GM12878 (cell line): ENCODE data around the gene LGI2. TPM values are rescaled to one million over a fixed set of nuclear protein-coding genes. Genes with fewer than 3 reads are reported as not detected.

Source experiments
- ATAC-seq: fragments of 200-7000 bp; cut with Tn5 transposase; 3 replicates; pipeline ENCODE4 v1.9.1; 2020; ENCODE audit warnings: mild to moderate bottlenecking, moderate library complexity
- BruUV-seq: library from RNA; stranded (reverse); fragments of 400-500 nt; replicated peaks from 2 replicates; lab custom pipeline; 2021; lab: Mats Ljungman, UMichigan
- CTCF ChIA-PET: fragments of 300-600 bp; sonication (Branson Sonifier 250); formaldehyde crosslinking; extraction: SDS; loops from one replicate; lab custom pipeline; 2021; ENCODE audit warnings: inconsistent platforms; lab: Yijun Ruan, JAX
- POLR2A ChIA-PET: fragments of 350-600 bp; formaldehyde crosslinking; extraction: SDS; loops from one replicate; lab custom pipeline; 2021; ENCODE audit warnings: inconsistent platforms; lab: Charles Lee
- RAD21 ChIA-PET: fragments of 300-600 bp; sonication (Branson Sonifier 250); formaldehyde crosslinking; loops from one replicate; lab custom pipeline; 2023; ENCODE audit warnings: antibody characterized with exemption; ENCODE audit not compliant: unreplicated experiment; lab: Charles Lee
- SMC1A ChIA-PET: fragments of 300-600 bp; sonication (Branson Sonifier 250); formaldehyde crosslinking; loops from one replicate; lab custom pipeline; 2023; ENCODE audit not compliant: unreplicated experiment, uncharacterized antibody; lab: Charles Lee
- DNase-seq: peaks from one replicate; pipeline ENCODE4 v3.0.0-alpha.2; 2011; ENCODE audit warnings: low read depth, low spot score
- FAIRE-seq: peaks from 3 replicates; lab custom pipeline; 2011; peaks lifted over from hg19 to GRCh38; lab: Jason Lieb, UNC
- H2AFZ ChIP-seq: 2 replicates; pipeline ENCODE4 v1.6.0; 2011; ENCODE audit warnings: low read depth, low read length, control low read depth; ENCODE audit not compliant: control insufficient read depth
- H3K27ac ChIP-seq: 2 replicates; pipeline ENCODE4 v1.5.1; 2011; ENCODE audit warnings: control low read depth; ENCODE audit not compliant: control insufficient read depth, insufficient read depth
- H3K27me3 ChIP-seq, 2 experiments: replicated peaks in 1 of 2; 2 replicates each; pipeline versions ENCODE4 v1.6.0 to v1.6.1; 2011; ENCODE audit warnings: low read length in 1 of 2; ENCODE audit not compliant: control insufficient read depth in 2 of 2, insufficient read depth in 2 of 2
- H3K36me3 ChIP-seq, 2 experiments: 2 replicates each; pipeline ENCODE4 v1.5.1; 2011; ENCODE audit warnings: low read length in 1 of 2; ENCODE audit not compliant: control insufficient read depth in 2 of 2, insufficient read depth in 2 of 2
- H3K4me1 ChIP-seq: 2 replicates; pipeline ENCODE4 v1.6.1; 2011; ENCODE audit warnings: mild to moderate bottlenecking, low read length, moderate library complexity, mixed read lengths; ENCODE audit not compliant: control insufficient read depth, insufficient read depth
- H3K4me2 ChIP-seq: 2 replicates; pipeline ENCODE4 v1.6.0; 2011; ENCODE audit warnings: control low read depth; ENCODE audit not compliant: control insufficient read depth, insufficient read depth
- H3K4me3 ChIP-seq: fragments of 200-600 bp; sonication (generic); 2 replicates; pipeline ENCODE4 v1.5.1; 2016
- H3K79me2 ChIP-seq: 2 replicates; pipeline ENCODE4 v1.6.0; 2011; ENCODE audit warnings: low read length; ENCODE audit not compliant: control insufficient read depth, insufficient read depth
- H3K9ac ChIP-seq: 2 replicates; pipeline ENCODE4 v1.8.0; 2011; ENCODE audit warnings: low read length, control low read depth, mixed read lengths; ENCODE audit not compliant: control insufficient read depth, insufficient read depth
- H3K9me3 ChIP-seq: replicated peaks from 3 replicates; pipeline ENCODE4 v1.5.1; 2011; ENCODE audit warnings: mild to moderate bottlenecking, low read length; ENCODE audit not compliant: control insufficient read depth, insufficient read depth
- H4K20me1 ChIP-seq: 2 replicates; pipeline ENCODE4 v1.6.0; 2011; ENCODE audit not compliant: control insufficient read depth, insufficient read depth
- GATAD2B ChIP-seq: fragments of 450-650 bp; conservative IDR thresholded peaks from 2 replicates; pipeline ENCODE4 v1.6.1; 2017; ENCODE audit warnings: low read depth, mild to moderate bottlenecking, moderate library complexity
- RFX5 ChIP-seq: IDR thresholded peaks from 2 replicates; pipeline ENCODE4 v1.6.1; 2011; ENCODE audit warnings: low read depth, low read length, improper control_type of control experiment
- WGBS: methylation state at CpG from one replicate; pipeline ENCODE4 v1.1.6; 2016; ENCODE audit warnings: low lambda C conversion rate; ENCODE audit not compliant: insufficient replicate concordance, insufficient coverage; ENCODE audit errors: missing lambda C conversion rate; 5-methylcytosine and 5-hydroxymethylcytosine counted together
- in situ Hi-C: fragments of 300-500 bp; cut with MboI; formaldehyde crosslinking; loops from 9 replicates; pipeline ENCODE4 v1.14.3; 2018; ENCODE audit warnings: mixed read lengths
- intact Hi-C: fragments of 100-400 bp; cut with micrococcal nuclease; formaldehyde crosslinking; loops from one replicate; pipeline ENCODE4 v1.14.2; 2022; ENCODE audit not compliant: unreplicated experiment
- polyA plus RNA-seq, 11 experiments: library from polyadenylated mRNA; depleted of rRNA in 4 of 11; unstranded in 6 of 11; stranded (reverse) in 5 of 11; fragments of >200 nt; fragmentation: Nextera tagmentation in 4 of 11; fragmentation: Illumina TruSeq in 1 of 11; extraction: Ambion mirVana in 4 of 11; extraction: Trizol in 1 of 11; gene quantifications; 1 replicate in 1 of 11; 2 replicates in 10 of 11; pipeline versions ENCODE4 v1.2.1 to v1.2.3, GENCODE V29; 2011 to 2016; ENCODE audit warnings: inconsistent platforms in 2 of 11, missing spikeins in 2 of 11, low read depth in 1 of 11
- total RNA-seq, 4 experiments: library from RNA; depleted of rRNA in 3 of 4; stranded (reverse); fragments of >200 nt in 3 of 4; fragmentation: Illumina TruSeq in 1 of 4; extraction: Trizol in 1 of 4; gene quantifications; 2 replicates each; pipeline versions ENCODE4 v1.2.1 to v1.2.3, GENCODE V29; 2013 to 2021
- TF ChIP-seq, protein P1 (sequence below): IDR thresholded peaks from 2 replicates; pipeline ENCODE4 v1.6.1; 2012; ENCODE audit warnings: low read depth, low read length, improper control_type of control experiment

LGI2 gene
- total and polyA plus RNA-seq, 10 of the 15 experiments (the other 5 are each of a cell fraction or from before 2014, with no cell fraction given) = not detected

DNA sequence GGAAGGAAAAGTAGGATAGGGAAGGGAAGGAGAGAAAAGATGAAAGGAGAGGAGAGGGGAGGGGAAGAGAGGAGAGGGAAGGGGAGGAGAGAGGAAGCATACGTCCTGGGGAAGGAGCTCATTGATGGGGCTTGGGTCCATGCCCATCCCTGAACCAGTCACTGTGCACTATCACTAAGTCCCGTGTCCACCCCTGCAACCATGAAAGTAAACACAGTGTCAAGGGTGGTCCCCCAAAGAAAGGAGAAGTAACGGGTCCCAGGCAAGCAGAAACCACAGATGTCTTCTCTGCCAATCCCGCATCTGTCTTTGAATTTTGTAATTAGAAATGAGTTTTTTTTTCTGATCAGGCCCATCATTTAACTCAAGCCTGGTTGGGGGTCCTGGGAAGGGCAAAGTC is 55.2 kb downstream of the LGI2 start:
- H3K79me2 ChIP-seq = no peaks in the 10 kb centered on the region
- no peak for ATAC-seq
- no TSS peak for BruUV-seq
- H3K27me3 ChIP-seq = no peaks in the 10 kb centered on the region
- H3K4me3 ChIP-seq = no peak overlapping the region
- in situ Hi-C loops (loop anchor here (5.0 kb wide), 1 partner anchor 397 kb away; no protein-coding TSS in a partner anchor), intact Hi-C loops (no loop called here)
- H3K4me2 ChIP-seq = no peak overlapping the region
- no peaks in the 10 kb centered on the region for H3K36me3 ChIP-seq
- TF ChIP-seq GATAD2B = no peak
- TF ChIP-seq, protein P1, sequence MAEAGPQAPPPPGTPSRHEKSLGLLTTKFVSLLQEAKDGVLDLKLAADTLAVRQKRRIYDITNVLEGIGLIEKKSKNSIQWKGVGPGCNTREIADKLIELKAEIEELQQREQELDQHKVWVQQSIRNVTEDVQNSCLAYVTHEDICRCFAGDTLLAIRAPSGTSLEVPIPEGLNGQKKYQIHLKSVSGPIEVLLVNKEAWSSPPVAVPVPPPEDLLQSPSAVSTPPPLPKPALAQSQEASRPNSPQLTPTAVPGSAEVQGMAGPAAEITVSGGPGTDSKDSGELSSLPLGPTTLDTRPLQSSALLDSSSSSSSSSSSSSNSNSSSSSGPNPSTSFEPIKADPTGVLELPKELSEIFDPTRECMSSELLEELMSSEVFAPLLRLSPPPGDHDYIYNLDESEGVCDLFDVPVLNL = no peak
- no peak for DNase-seq
- no peaks in the 10 kb centered on the region for H3K9me3 ChIP-seq
- WGBS = 4% methylated on average over 4 of the region's 4 CpGs
- no peak for FAIRE-seq
- no peak overlapping the region for H3K9ac ChIP-seq
- ChIA-PET RAD21 (no interaction called here), CTCF (interaction anchor here (8.0 kb wide), 1 partner anchor 169 kb away, joined by 89 read pairs; no protein-coding TSS in a partner anchor), SMC1A (no interaction called here), POLR2A (no interaction called here)
- H3K27ac ChIP-seq = no peak overlapping the region
- no peak overlapping the region for H2AFZ ChIP-seq
- no peaks in the 10 kb centered on the region for H3K4me1 ChIP-seq
- H4K20me1 ChIP-seq = no peaks in the 10 kb centered on the region

DNA sequence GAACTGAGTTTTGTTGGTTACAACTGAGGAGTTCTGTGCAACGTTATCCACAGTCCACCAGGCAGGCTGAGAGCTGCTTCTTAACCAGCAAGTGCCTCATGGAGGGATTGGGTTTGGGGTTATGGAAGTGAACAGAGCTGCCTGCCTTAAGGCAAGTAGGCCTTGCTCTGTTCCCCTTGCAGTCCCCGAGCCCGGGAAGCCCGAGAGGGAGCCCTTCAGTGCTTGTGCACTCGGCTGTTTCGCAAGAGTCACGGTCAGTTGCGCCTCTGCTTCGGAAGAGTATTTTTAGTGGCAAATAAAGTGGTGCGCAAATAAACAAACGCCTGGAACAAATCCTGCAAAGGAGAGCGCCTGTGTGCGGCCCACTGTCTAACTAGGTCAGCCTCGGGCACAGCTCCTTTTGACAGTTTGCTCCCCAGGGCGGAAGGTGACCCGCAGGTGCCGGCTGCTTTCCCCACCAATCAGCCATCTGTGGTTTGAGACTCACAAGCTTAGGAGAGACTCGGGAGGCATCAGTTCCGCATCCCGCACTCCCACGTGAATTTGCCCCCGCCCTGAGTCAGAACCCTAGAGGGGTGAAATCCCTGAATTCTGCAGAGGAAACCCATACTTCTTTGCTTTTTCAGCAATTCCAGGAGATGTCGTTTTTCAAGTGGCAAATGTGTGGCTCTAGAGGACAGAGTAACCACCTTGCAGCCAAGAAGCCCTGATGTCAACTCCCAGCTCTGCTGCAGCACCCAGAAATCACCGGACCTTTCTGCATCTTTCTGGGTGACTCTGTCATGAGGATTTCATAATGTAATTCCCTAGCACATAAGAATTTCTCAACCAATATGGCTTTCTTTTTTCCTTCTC is 56.8 kb downstream of the LGI2 start:
- no peak overlapping the region for H3K9ac ChIP-seq
- no peaks in the 10 kb centered on the region for H3K79me2 ChIP-seq

More for the DNA sequence above, 56.8 kb downstream of the LGI2 start:
- CTCF ChIA-PET = no interaction called here
- no peaks in the 10 kb centered on the region for H3K4me1 ChIP-seq
- DNase-seq (no peak), ATAC-seq (no peak), FAIRE-seq (no peak)
- H3K27ac ChIP-seq = no peak overlapping the region
- no peaks in the 10 kb centered on the region for H3K27me3 ChIP-seq
- H3K36me3 ChIP-seq = no peaks in the 10 kb centered on the region
- SMC1A ChIA-PET = no interaction called here
- no peak for TF ChIP-seq RFX5
- in situ Hi-C loops = no loop called here
- POLR2A ChIA-PET = no interaction called here
- RAD21 ChIA-PET = no interaction called here
- WGBS = 68% methylated on average over 24 of the region's 24 CpGs
- no TSS peak for BruUV-seq
- no peak overlapping the region for H2AFZ ChIP-seq
- H3K9me3 ChIP-seq = no peaks in the 10 kb centered on the region
- no peak overlapping the region for H3K4me3 ChIP-seq
- intact Hi-C loops = no loop called here
- H4K20me1 ChIP-seq = no peaks in the 10 kb centered on the region
- no peak overlapping the region for H3K4me2 ChIP-seq
